Measurements from ENCODE around the gene PLK3.
"Not testable (repeated sequence)": the region's sequence is repeated elsewhere in the genome, so short reads cannot be mapped to it uniquely, and the experiment has no call there.

Gene PLK3

DNA sequence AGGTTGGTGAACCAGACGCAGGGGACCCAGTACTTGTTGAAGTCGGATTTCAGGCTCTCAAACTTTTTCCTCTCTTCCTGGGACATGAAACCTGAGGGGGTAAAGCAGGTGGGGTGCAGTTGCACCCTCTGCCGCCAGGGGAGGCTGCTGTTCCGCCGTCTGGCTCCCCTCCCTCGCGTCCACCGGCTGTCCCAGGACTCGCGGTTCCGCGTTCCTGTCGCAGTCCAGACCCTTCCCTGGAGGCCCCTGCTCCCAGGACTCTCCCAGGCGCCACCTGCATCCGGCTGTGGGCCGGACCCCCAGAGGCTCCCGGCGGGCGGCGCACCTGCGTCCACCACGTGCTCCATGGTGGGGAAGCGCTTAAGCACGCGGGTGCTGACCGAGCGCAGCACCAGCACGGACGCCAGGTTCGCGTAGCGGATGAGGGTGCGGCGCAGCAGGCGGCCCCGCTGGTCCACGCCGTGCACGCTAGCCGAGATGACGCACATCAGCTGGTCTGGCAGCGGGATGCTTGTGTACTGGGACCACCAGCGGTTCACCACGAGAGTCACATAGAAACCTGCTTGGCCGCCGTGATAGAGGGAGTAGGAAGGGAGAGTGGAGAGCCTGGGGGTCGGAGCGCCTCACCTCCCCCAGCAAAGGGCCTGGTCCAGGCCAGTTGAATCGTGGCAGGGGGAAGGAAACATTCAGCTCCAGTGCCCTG is 13.9 kb upstream of the PLK3 start:
- DNase-seq, result peak; percentile 93
- in situ Hi-C loops (cut with MboI; ENCODE audit: low pct_unique_long_range_greater_than_20kb, low sequenced_read_pairs), result loop anchor here (25.0 kb wide), 1 partner anchor 526 kb away; no protein-coding TSS in a partner anchor

DNA sequence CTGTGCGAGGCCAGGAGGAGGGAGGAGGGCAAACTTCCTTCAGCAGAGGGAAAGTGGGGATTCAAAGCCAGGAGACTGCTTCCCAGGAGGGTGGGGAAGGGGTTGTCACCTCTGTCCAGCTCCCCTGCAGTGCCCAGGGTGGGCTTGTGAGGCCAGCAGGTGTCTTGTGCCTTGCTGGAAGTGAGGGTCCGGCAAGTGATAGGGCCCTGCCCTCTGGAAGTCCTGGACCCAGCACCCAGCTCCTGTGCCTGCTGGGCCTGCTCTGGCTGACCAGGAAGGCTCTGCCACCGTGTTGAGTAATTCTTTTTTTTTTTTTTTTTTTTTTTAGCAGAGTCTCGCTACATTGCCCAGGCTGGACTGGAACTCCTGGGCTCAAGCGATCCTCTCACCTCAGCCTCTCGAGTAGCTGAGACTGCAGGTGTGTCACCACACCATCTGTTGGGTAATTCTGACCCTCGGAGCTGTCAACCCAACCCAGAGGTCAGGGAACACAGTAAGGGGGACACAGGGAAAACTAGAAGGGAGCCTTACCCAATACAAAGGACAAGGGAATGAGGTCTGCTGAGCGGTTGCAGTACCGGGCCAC is 13.2 kb upstream of the PLK3 start:
- no peak for DNase-seq
- in situ Hi-C loops (cut with MboI; ENCODE audit: low pct_unique_long_range_greater_than_20kb, low sequenced_read_pairs), result loop anchor here (25.0 kb wide), 1 partner anchor 525 kb away; no protein-coding TSS in a partner anchor

DNA sequence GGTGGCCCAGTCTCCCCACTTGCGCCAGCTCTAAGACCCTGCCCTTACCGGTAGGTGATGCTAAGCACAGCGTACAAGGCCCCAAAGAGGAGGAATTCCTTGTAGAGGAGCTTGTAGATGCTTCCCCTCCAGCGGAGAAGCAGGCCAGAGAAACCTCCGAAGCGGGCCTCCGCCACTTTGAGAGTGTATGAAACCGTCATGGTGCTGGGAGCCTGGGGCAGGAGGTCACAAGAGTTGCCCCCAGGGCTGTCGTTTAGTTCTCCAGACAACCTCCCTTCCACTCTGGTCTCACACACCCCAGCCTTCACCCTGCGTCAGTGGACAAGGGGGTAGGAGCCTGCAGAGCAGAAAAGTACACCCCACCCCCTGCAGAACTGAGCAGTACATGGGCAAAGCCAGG is 12.7 kb upstream of the PLK3 start:
- in situ Hi-C loops (cut with MboI; ENCODE audit: low pct_unique_long_range_greater_than_20kb, low sequenced_read_pairs), result loop anchor here (25.0 kb wide), 1 partner anchor 525 kb away; no protein-coding TSS in a partner anchor
- DNase-seq, result no peak

DNA sequence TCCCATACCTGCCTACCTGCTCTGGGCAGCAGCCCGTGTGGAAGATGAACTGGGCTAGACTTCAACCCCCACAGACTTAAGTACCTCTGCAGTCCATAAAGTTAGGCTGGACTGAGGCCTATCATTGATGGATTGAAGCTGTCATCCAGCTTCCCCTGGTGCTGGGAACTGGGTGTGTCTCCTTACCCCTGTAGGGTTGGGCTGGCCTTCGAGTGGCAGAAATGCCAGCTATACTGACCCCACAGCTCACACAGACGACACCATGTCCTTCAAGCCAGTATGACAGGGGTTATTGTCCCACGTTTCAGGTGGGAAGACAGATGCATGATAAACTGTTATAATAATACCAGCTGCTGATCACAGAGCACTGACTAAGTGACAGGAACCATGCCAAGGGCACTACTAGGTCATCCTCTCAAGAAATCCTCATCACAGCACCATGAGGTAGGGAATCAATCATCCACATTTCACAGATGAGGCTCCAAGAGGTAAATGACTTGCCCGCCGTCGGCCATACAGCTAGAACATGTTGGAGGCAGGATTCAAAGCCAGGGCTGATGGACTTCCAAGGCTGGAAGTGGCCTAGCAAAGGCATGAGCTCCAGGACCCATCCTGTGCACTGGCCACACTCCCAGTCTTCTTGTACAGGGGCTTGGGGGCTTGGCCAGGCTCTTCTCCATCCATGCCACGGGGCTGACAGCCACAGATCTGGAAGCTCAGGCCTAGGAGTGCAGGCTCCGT is 11.9 kb upstream of the PLK3 start, which contains the start of gene BEST4:
Gene BEST4 (minus strand): TSS at position 51 of the 741 bp plus-strand sequence. CDS start 465 bp downstream, outside the sequence.
- no peak for DNase-seq
- in situ Hi-C loops (cut with MboI; ENCODE audit: low pct_unique_long_range_greater_than_20kb, low sequenced_read_pairs), result loop anchor here (25.0 kb wide), 1 partner anchor 524 kb away; no protein-coding TSS in a partner anchor

DNA sequence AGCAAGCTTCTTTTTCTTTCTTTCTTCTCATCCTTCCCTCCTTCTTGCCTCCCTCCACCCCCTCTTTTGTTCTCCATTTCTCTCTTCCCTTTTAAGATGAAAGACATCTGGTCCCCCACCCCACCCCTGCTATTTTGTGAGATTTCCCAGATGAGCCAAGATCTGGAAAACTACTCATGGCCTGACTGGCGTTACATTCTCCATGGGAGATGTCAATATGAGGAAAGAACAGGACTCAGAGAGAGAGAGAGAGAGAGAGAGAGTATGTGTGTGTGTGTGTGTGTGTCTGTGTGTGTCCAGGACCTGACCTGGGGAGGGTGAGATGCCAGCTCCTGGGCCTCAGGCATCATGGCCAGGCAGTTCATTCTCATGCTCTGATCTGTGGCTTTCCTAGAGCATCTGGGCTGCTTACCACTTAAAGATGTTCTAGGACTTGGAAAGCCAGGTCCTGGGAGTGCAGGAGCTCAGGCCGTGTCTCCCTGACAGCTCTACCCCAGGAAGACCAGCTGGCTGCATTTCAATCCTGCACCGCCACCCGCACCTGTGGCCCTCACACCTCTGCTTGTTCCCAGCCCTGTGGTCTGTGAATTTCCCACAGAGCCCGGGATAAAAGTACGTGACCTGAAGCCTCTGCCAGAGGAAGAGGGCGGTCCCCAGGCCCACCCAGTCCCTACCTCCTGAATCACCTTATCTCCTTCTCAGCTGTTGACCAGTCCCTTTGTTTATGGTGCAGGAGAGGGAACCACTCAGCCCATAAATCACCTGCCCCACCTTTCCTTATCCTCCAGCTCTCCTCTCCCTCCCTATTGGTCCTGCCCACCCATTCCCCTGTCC is 9.0 kb upstream of the PLK3 start:
- in situ Hi-C loops (cut with MboI; ENCODE audit: low pct_unique_long_range_greater_than_20kb, low sequenced_read_pairs), result loop anchor here (25.0 kb wide), 1 partner anchor 521 kb away; no protein-coding TSS in a partner anchor
- DNase-seq, result no peak

DNA sequence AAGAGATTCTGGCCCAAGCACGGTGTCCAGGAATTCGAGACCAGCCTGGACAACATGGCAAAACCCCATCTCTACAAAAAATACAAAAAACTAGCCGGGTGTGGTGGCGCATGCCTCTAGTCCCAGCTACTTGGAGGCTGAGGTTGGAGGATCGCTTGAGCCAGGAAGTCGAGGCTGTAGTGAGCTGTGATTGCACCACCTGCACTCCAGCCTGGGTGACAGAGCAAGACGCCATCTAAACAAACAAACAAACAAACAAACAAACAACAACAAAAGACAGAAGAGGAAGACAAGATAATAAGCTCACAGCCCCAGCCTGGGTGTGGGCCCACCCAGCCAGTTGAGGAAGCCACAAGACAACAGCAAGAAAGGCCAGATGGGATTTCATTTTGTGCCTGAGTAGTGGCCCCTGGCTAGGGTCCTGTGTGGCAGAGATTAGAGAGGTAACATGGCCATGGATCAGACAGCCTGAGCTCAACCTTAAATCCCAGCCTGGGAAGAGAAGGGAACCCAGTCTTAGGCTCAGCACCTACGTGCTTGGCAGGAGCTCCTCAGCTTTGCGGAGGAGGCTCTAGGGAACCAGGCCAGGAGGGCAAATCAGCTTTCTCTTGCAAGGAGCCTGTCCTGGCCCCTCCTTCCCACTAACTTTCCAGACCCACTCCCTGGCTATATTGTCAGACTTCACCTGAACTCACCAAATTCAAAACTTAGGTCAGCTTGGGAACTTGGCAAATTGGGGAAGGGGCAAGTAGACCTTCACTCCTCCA is 7.3 kb upstream of the PLK3 start:
- DNase-seq, result no peak
- in situ Hi-C loops (cut with MboI; ENCODE audit: low pct_unique_long_range_greater_than_20kb, low sequenced_read_pairs), result loop anchor here (25.0 kb wide), 1 partner anchor 519 kb away; no protein-coding TSS in a partner anchor

DNA sequence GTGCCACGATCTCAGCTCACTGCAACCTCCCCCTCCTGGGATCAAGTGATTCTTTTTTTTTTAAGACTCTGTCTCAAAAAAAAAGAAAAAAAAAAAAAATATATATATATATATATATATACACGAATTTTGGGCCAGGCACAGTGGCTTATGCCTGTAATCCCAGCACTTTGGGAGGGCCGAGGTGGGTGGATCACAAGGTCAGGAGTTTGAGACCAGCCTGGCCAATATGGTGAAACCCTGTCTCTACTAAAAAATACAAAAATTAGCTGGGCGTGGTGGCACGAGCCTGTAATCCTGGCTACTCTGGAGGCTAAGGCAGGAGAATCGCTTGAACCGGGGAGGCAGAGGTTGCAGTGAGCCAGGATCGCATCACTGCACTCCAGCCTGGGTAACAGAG is 2.3 kb upstream of the PLK3 start:
- in situ Hi-C loops (cut with MboI; ENCODE audit: low pct_unique_long_range_greater_than_20kb, low sequenced_read_pairs), result loop anchor here (25.0 kb wide), 1 partner anchor 514 kb away; no protein-coding TSS in a partner anchor
- DNase-seq, result not testable (repeated sequence)

DNA sequence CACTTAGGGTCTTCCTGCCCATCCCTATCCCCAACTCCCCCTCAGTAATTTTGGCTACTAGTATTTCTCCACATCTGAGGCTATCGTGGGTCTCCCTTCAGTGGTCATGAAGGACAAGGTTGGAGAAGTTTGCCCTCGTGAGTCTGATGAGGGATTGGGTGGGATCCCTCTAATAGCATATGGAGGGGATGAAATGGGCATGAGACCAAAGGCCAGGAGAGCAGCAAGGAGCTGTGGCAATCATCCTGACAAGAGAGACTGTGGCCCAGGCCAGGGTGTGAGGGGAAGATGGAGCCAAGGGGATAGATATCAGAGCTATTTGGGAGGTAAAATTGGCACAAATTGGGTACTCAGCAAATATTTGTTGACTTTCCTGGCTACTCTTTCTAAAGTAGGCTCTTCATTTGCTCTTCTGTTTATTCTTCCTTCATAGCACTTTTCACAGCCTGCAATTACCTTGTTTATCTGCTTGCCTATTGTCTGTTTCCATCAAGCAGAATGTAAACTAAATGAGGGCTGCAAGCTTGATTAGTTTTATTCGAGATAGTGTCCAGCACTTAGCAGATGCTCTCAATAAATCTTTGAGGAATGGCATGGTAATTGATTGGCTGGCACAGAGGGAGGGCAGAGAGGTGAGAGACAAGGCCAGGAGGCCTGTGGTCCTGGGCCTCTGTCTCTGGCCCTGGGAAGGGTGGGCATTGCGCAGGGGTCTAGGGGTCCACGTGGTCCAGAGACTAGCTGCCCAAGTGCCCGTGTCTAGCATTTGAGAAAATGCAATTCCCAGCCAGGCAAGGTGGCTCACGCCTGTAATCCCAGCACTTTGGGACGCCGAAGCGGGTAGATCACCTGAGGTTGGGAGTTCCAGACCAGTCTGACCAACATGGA is 1.5 kb upstream of the PLK3 start:
- in situ Hi-C loops (cut with MboI; ENCODE audit: low pct_unique_long_range_greater_than_20kb, low sequenced_read_pairs), result loop anchor here (25.0 kb wide), 1 partner anchor 514 kb away; no protein-coding TSS in a partner anchor
- DNase-seq, result no peak

DNA sequence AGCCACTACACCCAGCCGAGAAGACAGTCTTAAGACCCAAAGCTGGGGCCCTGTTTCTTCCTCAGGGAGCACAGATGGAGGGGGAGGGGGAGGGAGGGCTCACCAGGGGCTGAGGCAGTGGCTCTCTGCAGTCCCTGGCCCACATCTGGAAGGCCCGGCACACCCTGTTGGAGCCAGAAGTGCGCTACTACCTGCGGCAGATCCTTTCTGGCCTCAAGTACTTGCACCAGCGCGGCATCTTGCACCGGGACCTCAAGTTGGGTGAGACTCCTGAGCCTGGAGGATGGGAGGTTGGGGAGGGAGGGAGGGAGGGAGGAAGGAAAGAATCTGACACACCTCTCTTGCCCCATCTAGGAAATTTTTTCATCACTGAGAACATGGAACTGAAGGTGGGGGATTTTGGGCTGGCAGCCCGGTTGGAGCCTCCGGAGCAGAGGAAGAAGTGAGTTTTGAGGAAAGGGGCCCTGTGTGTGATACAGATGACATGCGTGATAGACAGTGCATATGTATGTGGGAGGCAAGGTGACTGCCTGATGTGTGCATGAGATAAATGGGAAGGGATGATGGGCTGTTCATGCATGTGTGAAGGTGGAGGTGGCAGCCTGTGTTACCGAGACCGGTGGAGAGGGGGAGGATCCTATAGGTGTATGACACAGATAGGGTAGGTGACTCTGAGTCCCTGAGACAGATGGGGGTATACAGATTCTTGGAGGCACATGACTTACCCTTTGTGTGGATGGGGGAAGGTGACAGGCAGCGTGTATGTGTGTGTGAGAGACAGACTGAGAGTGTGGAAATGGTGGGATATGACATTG is 1.5 kb downstream of the PLK3 start:
- in situ Hi-C loops (cut with MboI; ENCODE audit: low pct_unique_long_range_greater_than_20kb, low sequenced_read_pairs), result no loop called here
- DNase-seq, result no peak

DNA sequence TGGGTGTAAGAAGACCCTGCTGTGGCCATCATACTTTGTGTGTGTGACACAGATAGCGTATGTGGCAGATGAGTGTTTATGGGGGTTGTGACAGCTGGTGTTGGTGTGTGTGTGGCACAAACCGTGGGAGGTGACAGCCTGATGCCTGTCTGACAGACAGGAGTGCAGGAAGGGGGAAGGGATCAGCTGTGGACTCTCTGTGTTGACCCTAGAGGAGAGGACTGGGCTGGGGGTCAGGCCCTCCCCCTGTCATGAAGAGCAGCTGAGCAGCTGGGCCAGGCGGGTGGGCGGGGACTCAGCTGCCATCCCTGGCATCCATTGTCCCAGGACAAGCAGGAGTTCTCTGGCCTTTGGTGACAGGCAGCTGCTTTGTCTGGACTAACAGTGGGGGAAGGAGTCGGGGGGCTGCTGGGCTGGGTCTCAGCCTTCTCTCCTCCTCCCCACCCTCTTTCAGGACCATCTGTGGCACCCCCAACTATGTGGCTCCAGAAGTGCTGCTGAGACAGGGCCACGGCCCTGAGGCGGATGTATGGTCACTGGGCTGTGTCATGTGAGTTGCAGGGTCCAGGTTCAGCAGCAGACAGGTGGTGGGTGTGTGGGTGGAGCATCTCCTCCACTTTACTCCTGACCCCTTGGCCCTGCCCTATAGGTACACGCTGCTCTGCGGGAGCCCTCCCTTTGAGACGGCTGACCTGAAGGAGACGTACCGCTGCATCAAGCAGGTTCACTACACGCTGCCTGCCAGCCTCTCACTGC is 2.3 kb downstream of the PLK3 start:
- DNase-seq, result no peak
- in situ Hi-C loops (cut with MboI; ENCODE audit: low pct_unique_long_range_greater_than_20kb, low sequenced_read_pairs), result no loop called here

DNA sequence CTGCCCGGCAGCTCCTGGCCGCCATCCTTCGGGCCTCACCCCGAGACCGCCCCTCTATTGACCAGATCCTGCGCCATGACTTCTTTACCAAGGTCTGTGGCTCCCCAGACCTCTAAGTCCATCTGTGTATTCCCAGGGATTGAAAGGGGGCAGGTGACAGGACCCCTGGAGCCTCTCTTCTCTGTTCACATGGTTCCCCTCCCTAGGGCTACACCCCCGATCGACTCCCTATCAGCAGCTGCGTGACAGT is 2.8 kb downstream of the PLK3 start:
- in situ Hi-C loops (cut with MboI; ENCODE audit: low pct_unique_long_range_greater_than_20kb, low sequenced_read_pairs), result no loop called here
- no peak for DNase-seq

DNA sequence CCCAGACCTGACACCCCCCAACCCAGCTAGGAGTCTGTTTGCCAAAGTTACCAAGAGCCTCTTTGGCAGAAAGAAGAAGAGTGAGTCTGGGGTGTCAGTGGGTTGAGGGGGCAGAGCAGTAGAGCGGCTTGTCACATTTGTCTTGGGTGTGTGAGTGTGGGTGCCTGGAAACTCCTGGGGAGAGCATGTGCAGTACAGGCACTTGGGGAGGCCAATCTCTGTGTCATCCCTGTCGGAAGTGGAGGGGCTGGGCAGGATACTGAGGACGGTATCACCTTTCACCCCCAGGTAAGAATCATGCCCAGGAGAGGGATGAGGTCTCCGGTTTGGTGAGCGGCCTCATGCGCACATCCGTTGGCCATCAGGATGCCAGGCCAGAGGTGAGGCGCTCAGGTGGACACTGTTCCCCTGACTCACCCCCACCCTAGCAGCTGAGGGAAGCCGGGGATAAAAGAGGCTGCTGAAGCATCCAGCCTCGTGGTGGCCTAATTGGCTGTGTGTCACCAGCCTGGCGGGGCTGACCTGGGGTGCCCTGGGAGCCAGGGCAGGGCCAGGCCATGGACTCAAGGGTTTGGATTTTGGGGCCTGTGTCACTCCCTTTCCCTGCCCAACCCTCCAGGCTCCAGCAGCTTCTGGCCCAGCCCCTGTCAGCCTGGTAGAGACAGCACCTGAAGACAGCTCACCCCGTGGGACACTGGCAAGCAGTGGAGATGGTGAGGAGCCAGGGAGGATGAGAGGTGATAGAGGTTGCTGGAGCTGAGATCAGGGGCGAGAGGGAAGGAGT is 3.3 kb downstream of the PLK3 start:
- DNase-seq, result no peak
- in situ Hi-C loops (cut with MboI; ENCODE audit: low pct_unique_long_range_greater_than_20kb, low sequenced_read_pairs), result no loop called here

DNA sequence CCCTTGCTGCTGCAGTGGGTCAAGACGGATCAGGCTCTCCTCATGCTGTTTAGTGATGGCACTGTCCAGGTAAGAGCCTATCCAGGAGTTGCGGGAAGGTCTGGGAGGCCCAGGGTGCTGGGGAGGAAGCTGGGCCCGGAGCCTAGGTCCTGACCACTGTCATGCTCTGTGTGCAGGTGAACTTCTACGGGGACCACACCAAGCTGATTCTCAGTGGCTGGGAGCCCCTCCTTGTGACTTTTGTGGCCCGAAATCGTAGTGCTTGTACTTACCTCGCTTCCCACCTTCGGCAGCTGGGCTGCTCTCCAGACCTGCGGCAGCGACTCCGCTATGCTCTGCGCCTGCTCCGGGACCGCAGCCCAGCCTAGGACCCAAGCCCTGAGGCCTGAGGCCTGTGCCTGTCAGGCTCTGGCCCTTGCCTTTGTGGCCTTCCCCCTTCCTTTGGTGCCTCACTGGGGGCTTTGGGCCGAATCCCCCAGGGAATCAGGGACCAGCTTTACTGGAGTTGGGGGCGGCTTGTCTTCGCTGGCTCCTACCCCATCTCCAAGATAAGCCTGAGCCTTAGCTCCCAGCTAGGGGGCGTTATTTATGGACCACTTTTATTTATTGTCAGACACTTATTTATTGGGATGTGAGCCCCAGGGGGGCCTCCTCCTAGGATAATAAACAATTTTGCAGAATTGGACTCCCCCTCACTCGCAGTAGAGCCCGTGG is 5.3 kb downstream of the PLK3 start:
- in situ Hi-C loops (cut with MboI; ENCODE audit: low pct_unique_long_range_greater_than_20kb, low sequenced_read_pairs), result no loop called here
- no peak for DNase-seq

DNA sequence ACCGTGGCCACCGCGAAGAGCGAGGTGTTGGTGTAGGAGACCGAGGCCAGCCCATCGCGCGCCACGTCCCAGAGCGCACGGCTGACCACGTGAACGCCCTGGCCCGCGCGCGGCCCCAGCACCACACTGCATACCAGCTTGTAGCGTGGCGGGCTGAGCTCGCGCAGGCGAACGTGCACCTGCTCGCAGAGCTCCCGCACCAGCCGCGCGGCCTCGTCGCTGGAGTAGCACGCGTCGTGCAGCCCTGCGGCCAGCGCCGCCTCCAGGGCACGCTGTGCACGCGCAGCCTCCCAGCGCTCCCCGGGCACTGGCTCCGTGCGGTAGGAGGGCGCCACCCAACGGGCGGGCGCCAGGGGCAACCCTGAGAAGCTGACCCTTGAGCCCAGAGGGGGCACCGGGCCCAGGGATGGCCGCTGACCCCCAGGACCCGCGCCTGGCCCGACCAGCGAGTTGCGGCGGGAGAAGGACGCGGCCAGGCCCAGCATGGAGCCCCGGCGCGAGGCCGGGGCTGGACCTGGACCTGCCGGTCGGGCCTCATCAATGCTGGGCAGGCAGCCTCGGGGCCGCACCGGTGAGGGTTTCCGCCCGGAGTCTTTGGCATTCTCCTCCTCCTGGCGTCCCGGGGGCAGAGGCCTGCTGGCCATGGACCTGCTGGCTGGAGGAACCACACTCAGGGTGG is 6.0 kb downstream of the PLK3 start:
- no peak for DNase-seq
- in situ Hi-C loops (cut with MboI; ENCODE audit: low pct_unique_long_range_greater_than_20kb, low sequenced_read_pairs), result no loop called here
